ENCODE data around the gene WWP2. TPM values are rescaled to one million over a fixed set of nuclear protein-coding genes. Genes with fewer than 3 reads are reported as not detected.
"Not testable (repeated sequence)": the region's sequence is repeated elsewhere in the genome, so short reads cannot be mapped to it uniquely, and the experiment has no call there.

The WWP2 gene
- total RNA-seq, 2 donors from 2014 or later: 45.4 to 62.3 TPM

GRCh38 chr16:69787883-69788282 lies 25.8 kb downstream of the WWP2 start:
- DNase-seq (no peak), ATAC-seq (replicated peaks in 1 of 2) (no peak)
- H3K9me3 Mint-ChIP-seq: no peaks in the 10 kb centered on the region
- H3K4me1 Mint-ChIP-seq (ENCODE audit: low read depth): no peaks in the 10 kb centered on the region
- H3K4me3 Mint-ChIP-seq: no peak overlapping the region
- H3K27ac Mint-ChIP-seq: no peak overlapping the region
- no peaks in the 10 kb centered on the region for H3K27me3 Mint-ChIP-seq (ENCODE audit: low read depth)
- peaks cover 1 to 2% of the 10 kb centered on the region in 2 donors for H3K36me3 Mint-ChIP-seq (ENCODE audit: insufficient read depth in 2 of 2)

GRCh38 chr16:69791391-69791847 lies 29.3 kb downstream of the WWP2 start:
- not testable (repeated sequence) for H3K27me3 Mint-ChIP-seq (ENCODE audit: low read depth); H3K36me3 Mint-ChIP-seq (ENCODE audit: insufficient read depth in 2 of 2); ATAC-seq (replicated peaks in 1 of 2); H3K4me1 Mint-ChIP-seq (ENCODE audit: low read depth); H3K9me3 Mint-ChIP-seq; H3K4me3 Mint-ChIP-seq; DNase-seq; H3K27ac Mint-ChIP-seq

GRCh38 chr16:69793526-69793925 lies 31.4 kb downstream of the WWP2 start:
- H3K4me1 Mint-ChIP-seq (ENCODE audit: low read depth): no peaks in the 10 kb centered on the region
- no peaks in the 10 kb centered on the region for H3K9me3 Mint-ChIP-seq
- ATAC-seq (replicated peaks in 1 of 2): no peak
- peaks cover 0 to under 1% of the 10 kb centered on the region in 2 donors for H3K36me3 Mint-ChIP-seq (ENCODE audit: insufficient read depth in 2 of 2)
- H3K27me3 Mint-ChIP-seq (ENCODE audit: low read depth): no peaks in the 10 kb centered on the region
- DNase-seq: no peak
- no peak overlapping the region for H3K27ac Mint-ChIP-seq
- no peak overlapping the region for H3K4me3 Mint-ChIP-seq

GRCh38 chr16:69794486-69794885 lies 32.4 kb downstream of the WWP2 start:
- Mint-ChIP-seq H3K36me3 (ENCODE audit: insufficient read depth in 2 of 2) (peaks cover 0 to 2% of the 10 kb centered on the region in 2 donors), H3K27ac (no peak overlapping the region), H3K4me3 (no peak overlapping the region), H3K4me1 (ENCODE audit: low read depth) (no peaks in the 10 kb centered on the region), H3K27me3 (ENCODE audit: low read depth) (no peaks in the 10 kb centered on the region), H3K9me3 (no peaks in the 10 kb centered on the region)
- ATAC-seq (replicated peaks in 1 of 2) (no peak), DNase-seq (no peak)

- Mint-ChIP-seq H3K27ac (no peak overlapping the region), H3K4me1 (ENCODE audit: low read depth) (no peaks in the 10 kb centered on the region), H3K9me3 (no peaks in the 10 kb centered on the region), H3K4me3 (no peak overlapping the region), H3K36me3 (ENCODE audit: insufficient read depth in 2 of 2) (peaks cover 0 to 4% of the 10 kb centered on the region in 2 donors), H3K27me3 (ENCODE audit: low read depth) (no peaks in the 10 kb centered on the region)
- ATAC-seq (replicated peaks in 1 of 2) (peak; percentile 41 to 48), DNase-seq (peak; percentile 9 to 16)
Measured at GRCh38 chr16:69796285-69797118, 34.4 kb downstream of the WWP2 start.

GRCh38 chr16:69798466-69798865 lies 36.3 kb downstream of the WWP2 start:
- DNase-seq (no peak), ATAC-seq (replicated peaks in 1 of 2) (no peak)
- Mint-ChIP-seq H3K9me3 (no peaks in the 10 kb centered on the region), H3K36me3 (ENCODE audit: insufficient read depth in 2 of 2) (peaks cover 0 to 7% of the 10 kb centered on the region in 2 donors), H3K4me1 (ENCODE audit: low read depth) (no peaks in the 10 kb centered on the region), H3K4me3 (no peak overlapping the region), H3K27ac (no peak overlapping the region), H3K27me3 (ENCODE audit: low read depth) (no peaks in the 10 kb centered on the region)

- DNase-seq (no peak), ATAC-seq (replicated peaks in 1 of 2) (no peak)
- Mint-ChIP-seq H3K27ac (no peak overlapping the region), H3K4me1 (ENCODE audit: low read depth) (no peaks in the 10 kb centered on the region), H3K9me3 (no peaks in the 10 kb centered on the region), H3K4me3 (no peak overlapping the region), H3K36me3 (ENCODE audit: insufficient read depth in 2 of 2) (peaks cover 0 to 7% of the 10 kb centered on the region in 2 donors), H3K27me3 (ENCODE audit: low read depth) (no peaks in the 10 kb centered on the region)
Measured at GRCh38 chr16:69799611-69800031, 37.5 kb downstream of the WWP2 start.

- H3K36me3 Mint-ChIP-seq (ENCODE audit: insufficient read depth in 2 of 2): peaks cover 2 to 5% of the 10 kb centered on the region in 2 donors
Measured at GRCh38 chr16:69804297-69804696, 42.2 kb downstream of the WWP2 start.

GRCh38 chr16:69806776-69807175 lies 44.6 kb downstream of the WWP2 start:
- not testable (repeated sequence) for H3K27ac Mint-ChIP-seq; H3K4me1 Mint-ChIP-seq (ENCODE audit: low read depth); H3K36me3 Mint-ChIP-seq (ENCODE audit: insufficient read depth in 2 of 2); H3K9me3 Mint-ChIP-seq; H3K27me3 Mint-ChIP-seq (ENCODE audit: low read depth); ATAC-seq (replicated peaks in 1 of 2); H3K4me3 Mint-ChIP-seq; DNase-seq

More at GRCh38 chr16:69804297-69804696, 42.2 kb downstream of the WWP2 start:
- ATAC-seq (replicated peaks in 1 of 2) (no peak), DNase-seq (no peak)
- H3K9me3 Mint-ChIP-seq: no peaks in the 10 kb centered on the region
- peak overlapping the region; percentile 63 for H3K27ac Mint-ChIP-seq
- H3K27me3 Mint-ChIP-seq (ENCODE audit: low read depth): no peaks in the 10 kb centered on the region
- no peaks in the 10 kb centered on the region for H3K4me1 Mint-ChIP-seq (ENCODE audit: low read depth)
- no peak overlapping the region for H3K4me3 Mint-ChIP-seq

- Mint-ChIP-seq H3K4me1 (ENCODE audit: low read depth) (no peaks in the 10 kb centered on the region), H3K9me3 (no peaks in the 10 kb centered on the region), H3K27ac (no peak overlapping the region), H3K36me3 (ENCODE audit: insufficient read depth in 2 of 2) (peaks cover 2 to 4% of the 10 kb centered on the region in 2 donors), H3K27me3 (ENCODE audit: low read depth) (no peaks in the 10 kb centered on the region), H3K4me3 (no peak overlapping the region)
- DNase-seq (no peak), ATAC-seq (replicated peaks in 1 of 2) (no peak)
Measured at GRCh38 chr16:69812688-69813014, 50.5 kb downstream of the WWP2 start.

GRCh38 chr16:69814078-69814477 lies 51.9 kb downstream of the WWP2 start:
- ATAC-seq (replicated peaks in 1 of 2) (no peak), DNase-seq (no peak)
- Mint-ChIP-seq H3K4me3 (no peak overlapping the region), H3K27me3 (ENCODE audit: low read depth) (no peaks in the 10 kb centered on the region), H3K4me1 (ENCODE audit: low read depth) (no peaks in the 10 kb centered on the region), H3K9me3 (no peaks in the 10 kb centered on the region), H3K27ac (peak overlapping the region; percentile 59), H3K36me3 (ENCODE audit: insufficient read depth in 2 of 2) (peaks cover 4 to 5% of the 10 kb centered on the region in 2 donors)

- peak overlapping the region; percentile 59 for H3K27ac Mint-ChIP-seq
- no peak for ATAC-seq (replicated peaks in 1 of 2)
Measured at GRCh38 chr16:69814561-69814960, 52.4 kb downstream of the WWP2 start.

GRCh38 chr16:69815216-69815883 lies 53.2 kb downstream of the WWP2 start:
- H3K9me3 Mint-ChIP-seq; H3K27ac Mint-ChIP-seq; H3K4me1 Mint-ChIP-seq (ENCODE audit: low read depth); H3K36me3 Mint-ChIP-seq (ENCODE audit: insufficient read depth in 2 of 2); DNase-seq; ATAC-seq (replicated peaks in 1 of 2); H3K27me3 Mint-ChIP-seq (ENCODE audit: low read depth); H3K4me3 Mint-ChIP-seq: not testable (repeated sequence)

More at GRCh38 chr16:69814561-69814960, 52.4 kb downstream of the WWP2 start:
- H3K4me1 Mint-ChIP-seq (ENCODE audit: low read depth): no peaks in the 10 kb centered on the region
- no peak overlapping the region for H3K4me3 Mint-ChIP-seq
- peaks cover 4 to 8% of the 10 kb centered on the region in 2 donors for H3K36me3 Mint-ChIP-seq (ENCODE audit: insufficient read depth in 2 of 2)
- H3K27me3 Mint-ChIP-seq (ENCODE audit: low read depth): no peaks in the 10 kb centered on the region
- no peak for DNase-seq
- no peaks in the 10 kb centered on the region for H3K9me3 Mint-ChIP-seq
